GM10847 (cell line): Measurements from ENCODE around the gene OR52B6.

ENCODE experiments used
- POLR2A ChIP-seq: IDR thresholded peaks from 2 replicates; pipeline ENCODE4 v1.6.1; 2011; ENCODE audit not compliant: insufficient read length; ENCODE audit errors: extremely low read depth

OR52B6 gene

DNA sequence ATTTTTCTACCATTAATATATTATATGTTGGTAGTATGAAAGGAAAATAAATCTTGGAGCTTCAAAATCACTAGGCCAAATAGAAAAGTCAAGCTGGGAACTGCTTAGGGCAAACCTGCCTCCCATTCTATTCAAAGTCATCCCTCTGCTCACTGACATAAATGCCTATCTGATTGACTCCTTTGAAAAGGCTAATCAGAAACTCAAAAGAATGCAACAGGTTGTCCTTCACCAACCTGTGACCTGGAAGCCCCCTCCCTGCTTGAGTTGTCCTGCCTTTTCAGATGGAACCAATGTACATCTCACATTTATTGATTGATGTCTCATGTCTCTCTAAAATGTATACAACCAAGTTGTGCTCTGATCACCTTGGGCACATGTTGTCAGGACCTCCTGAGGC is 40.9 kb downstream of the OR52B6 start:
- no peak for TF ChIP-seq POLR2A

DNA sequence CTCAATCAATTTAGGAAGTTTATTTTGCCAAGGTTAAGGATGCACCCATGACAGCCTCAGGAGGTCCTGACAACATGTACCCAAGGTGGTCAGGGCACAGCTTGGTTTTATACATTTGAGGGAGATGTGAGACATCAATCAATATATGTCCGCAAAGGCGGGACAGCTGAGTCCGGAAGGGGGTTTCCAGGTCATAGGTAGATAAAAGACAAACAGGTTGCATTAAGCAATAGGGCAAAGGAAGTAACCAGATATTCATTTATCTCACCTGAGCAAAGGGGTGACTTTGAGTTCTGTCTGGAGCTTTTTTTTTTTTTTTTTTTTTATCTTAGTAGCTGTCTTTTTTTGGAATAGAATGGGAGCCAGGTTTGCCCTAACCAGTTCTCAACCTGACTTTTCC is 42.1 kb downstream of the OR52B6 start:
- no peak for TF ChIP-seq POLR2A

DNA sequence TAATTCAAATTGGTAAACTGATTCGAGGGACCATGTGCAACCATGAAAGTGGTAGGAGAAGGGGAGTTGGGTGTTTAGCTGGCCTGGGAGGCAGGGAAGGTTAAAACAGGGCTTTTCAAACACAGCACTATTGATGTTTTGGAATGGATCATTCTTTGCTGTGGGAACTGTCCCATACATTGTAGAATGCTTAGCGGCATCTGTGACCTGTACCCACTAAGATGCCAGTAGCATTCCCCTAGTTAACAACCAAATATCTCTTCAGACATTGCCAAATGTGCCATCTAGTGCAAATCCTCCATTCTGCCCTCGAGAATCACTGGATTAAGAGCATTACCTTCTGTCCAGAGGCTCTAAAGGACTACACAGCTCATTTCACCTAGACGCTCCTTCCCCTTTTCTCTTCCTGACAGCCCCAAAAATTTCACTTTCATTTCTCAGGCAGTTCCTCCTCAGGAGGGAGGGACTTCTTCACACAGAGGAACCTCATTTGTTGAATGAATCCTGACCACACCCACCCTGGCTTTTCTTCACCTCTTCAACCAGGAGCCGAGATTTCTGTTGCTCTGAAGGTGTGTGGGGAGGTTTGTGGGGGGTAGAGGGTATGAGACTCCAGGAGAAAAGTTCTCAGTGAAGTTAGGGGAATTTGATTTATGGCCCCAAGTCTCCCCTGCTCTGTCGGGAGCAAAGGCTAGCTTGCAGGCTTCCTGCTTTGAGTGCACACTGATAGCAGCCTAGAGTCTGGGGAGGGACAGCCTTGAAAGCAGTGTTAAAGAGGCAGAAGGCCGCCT is 44.0 kb downstream of the OR52B6 start, which contains the start of gene TRIM34:
Gene TRIM34 (plus strand): TSS at position 513 of the 791 bp plus-strand sequence. CDS start 7,331 bp downstream, outside the sequence.
- no peak for TF ChIP-seq POLR2A

DNA sequence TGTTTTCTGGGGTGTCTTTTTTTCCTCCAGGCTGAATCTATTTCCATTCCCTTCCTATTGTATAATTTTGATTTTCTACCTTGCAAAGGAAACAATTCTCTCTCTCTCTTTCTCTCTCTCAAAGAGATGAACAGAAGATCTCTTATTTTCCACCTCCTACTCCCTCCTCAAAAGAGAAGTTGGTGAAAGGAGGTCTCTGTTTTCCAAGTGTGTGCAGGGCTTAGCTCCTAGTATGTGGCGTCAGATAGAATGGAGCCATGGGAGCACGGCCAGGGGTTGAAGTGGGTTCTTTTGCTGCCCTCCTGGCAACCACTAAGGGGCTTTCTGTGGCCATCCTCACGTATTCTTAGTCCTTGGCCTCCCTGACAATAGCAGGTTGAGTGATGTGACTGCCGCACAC is 44.6 kb downstream of the OR52B6 start:
- TF ChIP-seq POLR2A = no peak

DNA sequence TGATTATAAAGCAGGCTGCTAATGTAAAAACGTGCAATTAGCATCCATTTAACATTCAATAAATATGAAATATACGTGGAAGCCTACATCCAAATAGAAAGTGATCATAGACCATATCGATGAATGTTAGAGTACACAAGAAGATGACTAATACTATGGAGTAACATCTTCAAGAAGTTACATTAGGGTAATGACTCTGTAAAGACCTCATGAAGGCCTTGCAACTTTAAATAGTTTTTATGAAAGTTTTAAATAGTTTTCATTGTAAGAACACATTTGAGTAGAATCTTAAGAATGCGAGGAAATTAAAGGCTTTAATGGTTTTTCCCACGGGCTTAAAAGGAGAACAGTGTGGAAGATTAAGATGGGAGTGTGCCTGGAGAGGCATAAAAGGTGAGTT is 45.5 kb downstream of the OR52B6 start:
- TF ChIP-seq POLR2A = no peak

DNA sequence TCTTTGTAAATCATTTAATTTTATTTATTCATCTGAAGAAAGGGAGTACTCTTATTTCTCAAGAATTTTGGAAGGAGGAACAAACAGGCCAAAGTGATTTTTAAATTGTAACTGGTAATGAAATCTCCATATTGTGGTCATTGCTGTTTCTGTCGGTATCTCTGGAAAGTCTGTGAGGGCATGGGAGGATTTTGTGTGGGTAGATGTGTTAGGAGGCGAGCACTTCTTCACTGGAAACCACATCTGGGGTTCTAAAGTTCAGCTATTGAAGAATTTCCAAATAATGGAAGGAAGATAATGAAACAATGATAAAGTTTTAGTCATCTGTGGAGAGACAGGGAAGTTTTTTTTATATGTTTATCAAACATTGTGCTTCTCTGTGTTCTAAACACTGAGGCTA is 50.7 kb downstream of the OR52B6 start:
- TF ChIP-seq POLR2A = no peak
